Gastroesophageal sphincter (tissue), 3 donors: ENCODE measurements around the gene C5orf15.

Source experiments
- EP300 ChIP-seq: sonication (generic); formaldehyde crosslinking; IDR thresholded peaks from one replicate; pipeline ENCODE4 v1.6.1; 2017; ENCODE audit warnings: antibody characterized with exemption, mild to moderate bottlenecking
- POLR2A ChIP-seq, 2 donors: fragments of 450-650 bp; IDR thresholded peaks; one replicate each; pipeline ENCODE4 v1.6.1; 2017; ENCODE audit warnings: antibody characterized with exemption in 2 of 2, mild to moderate bottlenecking in 2 of 2, moderate library complexity in 1 of 2
- POLR2AphosphoS5 ChIP-seq: sonication (generic); formaldehyde crosslinking; IDR thresholded peaks from one replicate; pipeline ENCODE4 v1.6.1; 2017; ENCODE audit warnings: antibody characterized with exemption
- TF ChIP-seq, protein P1 (sequence below), 4 experiments: fragments of 200-600 bp in 2 of 4; fragments of 450-650 bp in 2 of 4; sonication (generic) in 1 of 4; IDR thresholded peaks; one replicate each; pipeline ENCODE4 v1.5.1; 2017 to 2019; ENCODE audit warnings: antibody characterized with exemption in 4 of 4, mild to moderate bottlenecking in 2 of 4, moderate library complexity in 2 of 4

- TF ChIP-seq POLR2A (IDR thresholded peaks at IDR 0.05) (no peak), POLR2AphosphoS5 (no peak), EP300 (no peak)
- TF ChIP-seq, protein P1, sequence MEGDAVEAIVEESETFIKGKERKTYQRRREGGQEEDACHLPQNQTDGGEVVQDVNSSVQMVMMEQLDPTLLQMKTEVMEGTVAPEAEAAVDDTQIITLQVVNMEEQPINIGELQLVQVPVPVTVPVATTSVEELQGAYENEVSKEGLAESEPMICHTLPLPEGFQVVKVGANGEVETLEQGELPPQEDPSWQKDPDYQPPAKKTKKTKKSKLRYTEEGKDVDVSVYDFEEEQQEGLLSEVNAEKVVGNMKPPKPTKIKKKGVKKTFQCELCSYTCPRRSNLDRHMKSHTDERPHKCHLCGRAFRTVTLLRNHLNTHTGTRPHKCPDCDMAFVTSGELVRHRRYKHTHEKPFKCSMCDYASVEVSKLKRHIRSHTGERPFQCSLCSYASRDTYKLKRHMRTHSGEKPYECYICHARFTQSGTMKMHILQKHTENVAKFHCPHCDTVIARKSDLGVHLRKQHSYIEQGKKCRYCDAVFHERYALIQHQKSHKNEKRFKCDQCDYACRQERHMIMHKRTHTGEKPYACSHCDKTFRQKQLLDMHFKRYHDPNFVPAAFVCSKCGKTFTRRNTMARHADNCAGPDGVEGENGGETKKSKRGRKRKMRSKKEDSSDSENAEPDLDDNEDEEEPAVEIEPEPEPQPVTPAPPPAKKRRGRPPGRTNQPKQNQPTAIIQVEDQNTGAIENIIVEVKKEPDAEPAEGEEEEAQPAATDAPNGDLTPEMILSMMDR (IDR thresholded peaks at IDR 0.05), result no peak
Observed at GRCh38 chr5:133970325-133970909, 2.0 kb upstream of the C5orf15 start.
